PFSK-1 (cell line): ENCODE data around the gene SYNPR.

Source experiments
- POLR2AphosphoS5 ChIP-seq: IDR thresholded peaks from 2 replicates; pipeline ENCODE4 v1.6.1; 2012; ENCODE audit warnings: low read depth, mild to moderate bottlenecking, control low read depth, low read length, moderate library complexity
- TAF1 ChIP-seq: IDR thresholded peaks from 2 replicates; pipeline ENCODE4 v1.6.1; 2012; ENCODE audit warnings: low read length, control low read depth, borderline replicate concordance; ENCODE audit not compliant: insufficient read depth
- TF ChIP-seq, protein P1 (sequence below), 2 experiments: IDR thresholded peaks; 2 replicates each; pipeline versions ENCODE4 v1.6.1 to v1.8.0; 2011 to 2012; ENCODE audit warnings: low read depth in 2 of 2, low read length in 2 of 2, control low read depth in 1 of 2, inconsistent platforms in 1 of 2, mild to moderate bottlenecking in 1 of 2, moderate library complexity in 1 of 2; ENCODE audit not compliant: insufficient read depth in 1 of 2

DNA sequence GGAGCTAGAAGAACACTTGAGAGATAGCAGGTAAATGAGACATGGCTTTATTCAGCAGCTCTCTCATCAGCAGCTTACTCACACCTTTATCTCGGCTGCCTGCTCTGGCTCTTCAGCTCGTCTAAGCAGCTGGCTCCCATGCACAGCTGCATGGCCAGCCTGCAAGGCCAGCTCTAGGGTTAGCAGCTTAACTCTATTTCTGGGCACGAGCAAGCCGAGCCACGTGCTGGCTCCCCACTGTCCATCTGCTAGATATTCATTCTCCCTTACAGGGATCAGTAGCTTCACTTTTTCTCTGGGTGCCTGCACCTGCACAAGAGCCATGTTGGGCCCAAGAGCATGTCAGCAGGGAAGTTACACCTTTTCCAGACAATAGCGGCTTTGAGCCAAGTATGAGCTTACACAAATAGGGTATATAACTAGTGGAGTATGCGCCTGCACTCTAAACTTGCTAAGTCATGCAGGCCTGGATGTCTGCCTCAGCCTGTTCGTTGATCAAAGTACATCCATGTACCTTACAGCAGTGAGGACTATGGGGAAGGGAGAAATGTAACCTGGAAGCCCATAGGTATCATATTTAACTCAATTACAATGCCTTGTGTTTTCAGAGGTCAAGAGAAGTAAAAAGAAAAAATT, 199.5 kb downstream of the SYNPR start:
- no peak for TF ChIP-seq POLR2AphosphoS5
- TF ChIP-seq TAF1: no peak
- TF ChIP-seq, protein P1, sequence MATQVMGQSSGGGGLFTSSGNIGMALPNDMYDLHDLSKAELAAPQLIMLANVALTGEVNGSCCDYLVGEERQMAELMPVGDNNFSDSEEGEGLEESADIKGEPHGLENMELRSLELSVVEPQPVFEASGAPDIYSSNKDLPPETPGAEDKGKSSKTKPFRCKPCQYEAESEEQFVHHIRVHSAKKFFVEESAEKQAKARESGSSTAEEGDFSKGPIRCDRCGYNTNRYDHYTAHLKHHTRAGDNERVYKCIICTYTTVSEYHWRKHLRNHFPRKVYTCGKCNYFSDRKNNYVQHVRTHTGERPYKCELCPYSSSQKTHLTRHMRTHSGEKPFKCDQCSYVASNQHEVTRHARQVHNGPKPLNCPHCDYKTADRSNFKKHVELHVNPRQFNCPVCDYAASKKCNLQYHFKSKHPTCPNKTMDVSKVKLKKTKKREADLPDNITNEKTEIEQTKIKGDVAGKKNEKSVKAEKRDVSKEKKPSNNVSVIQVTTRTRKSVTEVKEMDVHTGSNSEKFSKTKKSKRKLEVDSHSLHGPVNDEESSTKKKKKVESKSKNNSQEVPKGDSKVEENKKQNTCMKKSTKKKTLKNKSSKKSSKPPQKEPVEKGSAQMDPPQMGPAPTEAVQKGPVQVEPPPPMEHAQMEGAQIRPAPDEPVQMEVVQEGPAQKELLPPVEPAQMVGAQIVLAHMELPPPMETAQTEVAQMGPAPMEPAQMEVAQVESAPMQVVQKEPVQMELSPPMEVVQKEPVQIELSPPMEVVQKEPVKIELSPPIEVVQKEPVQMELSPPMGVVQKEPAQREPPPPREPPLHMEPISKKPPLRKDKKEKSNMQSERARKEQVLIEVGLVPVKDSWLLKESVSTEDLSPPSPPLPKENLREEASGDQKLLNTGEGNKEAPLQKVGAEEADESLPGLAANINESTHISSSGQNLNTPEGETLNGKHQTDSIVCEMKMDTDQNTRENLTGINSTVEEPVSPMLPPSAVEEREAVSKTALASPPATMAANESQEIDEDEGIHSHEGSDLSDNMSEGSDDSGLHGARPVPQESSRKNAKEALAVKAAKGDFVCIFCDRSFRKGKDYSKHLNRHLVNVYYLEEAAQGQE (IDR thresholded peaks at IDR 0.05; ENCODE audit: insufficient read depth in 1 of 2, low read depth in 2 of 2, low read length in 2 of 2): no peak
